ENCODE data around the gene SPDYE9. TPM values are rescaled to one million over a fixed set of nuclear protein-coding genes. Genes with fewer than 3 reads are reported as not detected.
"Not testable (repeated sequence)": the region's sequence is repeated elsewhere in the genome, so short reads cannot be mapped to it uniquely, and the experiment has no call there.

Gene SPDYE9
- total RNA-seq, 1 experiment from 2014 or later = not detected

GRCh38 chr7:73124126-73124525 is 38.3 kb upstream of the SPDYE9 start:
- H3K9ac ChIP-seq (ENCODE audit: low read length); H3K27ac ChIP-seq (ENCODE audit: low read depth, low read length); RAD21 ChIA-PET (ENCODE audit: low non-redundant PET in 1 of 2, low total read pairs in 2 of 2, uncharacterized antibody in 2 of 2, unreplicated experiment in 2 of 2); H3K4me1 ChIP-seq (ENCODE audit: control insufficient read depth in 1 of 2, insufficient read depth in 2 of 2, low read length in 2 of 2); intact Hi-C loops (cut with micrococcal nuclease); H3K27me3 ChIP-seq (ENCODE audit: insufficient read depth, low read length); H3K79me2 ChIP-seq (ENCODE audit: insufficient read depth, low read length); POLR2A ChIA-PET; H3K4me3 ChIP-seq (replicated peaks in 1 of 2; ENCODE audit: low read depth in 1 of 2, low read length in 2 of 2); DNase-seq (ENCODE audit: low read depth, low spot score); H4K20me1 ChIP-seq (ENCODE audit: insufficient read depth); H3K36me3 ChIP-seq (ENCODE audit: control insufficient read depth in 1 of 2, insufficient read depth in 2 of 2, low read length in 2 of 2); H3K9me3 ChIP-seq (ENCODE audit: control insufficient read depth in 1 of 2, insufficient read depth in 1 of 2, low read depth in 1 of 2, low read length in 2 of 2); H2AFZ ChIP-seq (ENCODE audit: low read depth, low read length, poor library complexity, severe bottlenecking); H3K4me2 ChIP-seq (ENCODE audit: low read length); H3K9me2 ChIP-seq (ENCODE audit: insufficient read depth); BruUV-seq (replicated peaks): not testable (repeated sequence)
- CTCF ChIA-PET = interaction anchor here (0.7 kb wide), 1 partner anchor 1808 kb away, joined by 9 read pairs; no protein-coding TSS in a partner anchor
- ATAC-seq = peak; percentile 86

- H3K9ac ChIP-seq (ENCODE audit: low read length); H2AFZ ChIP-seq (ENCODE audit: low read depth, low read length, poor library complexity, severe bottlenecking); H3K4me3 ChIP-seq (replicated peaks in 1 of 2; ENCODE audit: low read depth in 1 of 2, low read length in 2 of 2); POLR2A ChIA-PET; H3K4me2 ChIP-seq (ENCODE audit: low read length); CTCF ChIA-PET; H3K4me1 ChIP-seq (ENCODE audit: control insufficient read depth in 1 of 2, insufficient read depth in 2 of 2, low read length in 2 of 2); BruUV-seq (replicated peaks); H4K20me1 ChIP-seq (ENCODE audit: insufficient read depth); H3K36me3 ChIP-seq (ENCODE audit: control insufficient read depth in 1 of 2, insufficient read depth in 2 of 2, low read length in 2 of 2); intact Hi-C loops (cut with micrococcal nuclease); H3K27ac ChIP-seq (ENCODE audit: low read depth, low read length); H3K27me3 ChIP-seq (ENCODE audit: insufficient read depth, low read length); RAD21 ChIA-PET (ENCODE audit: low non-redundant PET in 1 of 2, low total read pairs in 2 of 2, uncharacterized antibody in 2 of 2, unreplicated experiment in 2 of 2); H3K79me2 ChIP-seq (ENCODE audit: insufficient read depth, low read length); H3K9me2 ChIP-seq (ENCODE audit: insufficient read depth); H3K9me3 ChIP-seq (ENCODE audit: control insufficient read depth in 1 of 2, insufficient read depth in 1 of 2, low read depth in 1 of 2, low read length in 2 of 2); DNase-seq (ENCODE audit: low read depth, low spot score): not testable (repeated sequence)
- peak; percentile 14 for ATAC-seq
Observed at GRCh38 chr7:73122778-73123447, 37.1 kb upstream of the SPDYE9 start.

GRCh38 chr7:73118155-73118554 is 32.3 kb upstream of the SPDYE9 start:
- DNase-seq (ENCODE audit: low read depth, low spot score); BruUV-seq (replicated peaks); POLR2A ChIA-PET; H3K36me3 ChIP-seq (ENCODE audit: control insufficient read depth in 1 of 2, insufficient read depth in 2 of 2, low read length in 2 of 2); H3K27ac ChIP-seq (ENCODE audit: low read depth, low read length); H3K79me2 ChIP-seq (ENCODE audit: insufficient read depth, low read length); H3K4me3 ChIP-seq (replicated peaks in 1 of 2; ENCODE audit: low read depth in 1 of 2, low read length in 2 of 2); intact Hi-C loops (cut with micrococcal nuclease); RAD21 ChIA-PET (ENCODE audit: low non-redundant PET in 1 of 2, low total read pairs in 2 of 2, uncharacterized antibody in 2 of 2, unreplicated experiment in 2 of 2); H2AFZ ChIP-seq (ENCODE audit: low read depth, low read length, poor library complexity, severe bottlenecking); H3K9ac ChIP-seq (ENCODE audit: low read length); H3K9me2 ChIP-seq (ENCODE audit: insufficient read depth); CTCF ChIA-PET; H3K4me1 ChIP-seq (ENCODE audit: control insufficient read depth in 1 of 2, insufficient read depth in 2 of 2, low read length in 2 of 2); H3K27me3 ChIP-seq (ENCODE audit: insufficient read depth, low read length); H4K20me1 ChIP-seq (ENCODE audit: insufficient read depth); ATAC-seq; H3K4me2 ChIP-seq (ENCODE audit: low read length); H3K9me3 ChIP-seq (ENCODE audit: control insufficient read depth in 1 of 2, insufficient read depth in 1 of 2, low read depth in 1 of 2, low read length in 2 of 2): not testable (repeated sequence)

- DNase-seq (ENCODE audit: low read depth, low spot score); H2AFZ ChIP-seq (ENCODE audit: low read depth, low read length, poor library complexity, severe bottlenecking); ATAC-seq; H3K4me2 ChIP-seq (ENCODE audit: low read length); BruUV-seq (replicated peaks); H4K20me1 ChIP-seq (ENCODE audit: insufficient read depth); RAD21 ChIA-PET (ENCODE audit: low non-redundant PET in 1 of 2, low total read pairs in 2 of 2, uncharacterized antibody in 2 of 2, unreplicated experiment in 2 of 2); H3K4me1 ChIP-seq (ENCODE audit: control insufficient read depth in 1 of 2, insufficient read depth in 2 of 2, low read length in 2 of 2); H3K36me3 ChIP-seq (ENCODE audit: control insufficient read depth in 1 of 2, insufficient read depth in 2 of 2, low read length in 2 of 2); H3K9ac ChIP-seq (ENCODE audit: low read length); H3K79me2 ChIP-seq (ENCODE audit: insufficient read depth, low read length); H3K9me3 ChIP-seq (ENCODE audit: control insufficient read depth in 1 of 2, insufficient read depth in 1 of 2, low read depth in 1 of 2, low read length in 2 of 2); H3K27ac ChIP-seq (ENCODE audit: low read depth, low read length); H3K27me3 ChIP-seq (ENCODE audit: insufficient read depth, low read length); CTCF ChIA-PET; H3K9me2 ChIP-seq (ENCODE audit: insufficient read depth); POLR2A ChIA-PET; intact Hi-C loops (cut with micrococcal nuclease); H3K4me3 ChIP-seq (replicated peaks in 1 of 2; ENCODE audit: low read depth in 1 of 2, low read length in 2 of 2): not testable (repeated sequence)
Observed at GRCh38 chr7:73057811-73058210, 28.0 kb downstream of the SPDYE9 start, which contains the start of gene SPDYE11. Gene SPDYE11, minus strand, starts transcription at chr7:73057911. Its CDS starts 1,800 bp downstream, at chr7:73056111.

Data from HCT116 (cell line).